Measurements from ENCODE around the gene C12orf50.
"Not testable (repeated sequence)": the region's sequence is repeated elsewhere in the genome, so short reads cannot be mapped to it uniquely, and the experiment has no call there.

GRCh38 chr12:87954028-87954427 lies 75.2 kb downstream of the C12orf50 start:
- not testable (repeated sequence) for TF ChIP-seq CTCF, EZH2 (IDR thresholded peaks at IDR 0.05)

Data from neural progenitor cell (in vitro differentiated cells).